Neuronal stem cell (in vitro differentiated cells): ENCODE results near the gene CACNA1A.
"Not testable (repeated sequence)": the region's sequence is repeated elsewhere in the genome, so short reads cannot be mapped to it uniquely, and the experiment has no call there.

Experiments used
- DNase-seq: peaks from one replicate; pipeline ENCODE4 v3.0.0-alpha.2; 2013; ENCODE audit warnings: low spot score
- H2AFZ ChIP-seq: one replicate; pipeline ENCODE4 v1.6.1; 2013; ENCODE audit warnings: mild to moderate bottlenecking, low read length, inconsistent platforms
- H2AK5ac ChIP-seq: 2 replicates; pipeline ENCODE4 v1.6.1; 2013; ENCODE audit warnings: low read depth, mild to moderate bottlenecking, inconsistent platforms, low read length, moderate library complexity, mixed read lengths
- H2BK120ac ChIP-seq: 2 replicates; pipeline ENCODE4 v1.6.1; 2013; ENCODE audit warnings: low read depth, mild to moderate bottlenecking, inconsistent platforms, low read length, moderate library complexity, mixed read lengths
- H2BK12ac ChIP-seq: one replicate; pipeline ENCODE4 v1.6.1; 2013; ENCODE audit warnings: low read length, inconsistent platforms
- H2BK15ac ChIP-seq: 2 replicates; pipeline ENCODE4 v1.6.1; 2013; ENCODE audit warnings: mild to moderate bottlenecking, low read length, inconsistent platforms, mixed read lengths
- H2BK5ac ChIP-seq: one replicate; pipeline ENCODE4 v1.6.1; 2013; ENCODE audit warnings: inconsistent platforms, mild to moderate bottlenecking, low read length, moderate library complexity
- H3K14ac ChIP-seq: one replicate; pipeline ENCODE4 v1.6.1; 2013; ENCODE audit warnings: low read length, inconsistent platforms
- H3K18ac ChIP-seq: 2 replicates; pipeline ENCODE4 v1.6.1; 2013; ENCODE audit warnings: low read length, inconsistent platforms
- H3K23ac ChIP-seq: 2 replicates; pipeline ENCODE4 v1.6.1; 2013; ENCODE audit warnings: low read depth, mild to moderate bottlenecking, mixed read lengths, low read length, inconsistent platforms; ENCODE audit not compliant: poor library complexity
- H3K27ac ChIP-seq: replicated peaks from 3 replicates; pipeline ENCODE4 v1.5.1; 2013; ENCODE audit warnings: low read length, inconsistent platforms
- H3K27me3 ChIP-seq, 3 experiments: 2 replicates each; pipeline ENCODE4 v1.6.1; 2013; ENCODE audit warnings: low read length in 3 of 3, mild to moderate bottlenecking in 2 of 3, inconsistent platforms in 1 of 3, low read depth in 1 of 3, mixed read lengths in 1 of 3, moderate library complexity in 1 of 3; ENCODE audit not compliant: control insufficient read depth in 3 of 3, insufficient read depth in 3 of 3
- H3K36me3 ChIP-seq, 2 donors: replicated peaks in 1 of 2; 2 replicates each; pipeline ENCODE4 v1.6.1; 2013; ENCODE audit warnings: low read length in 2 of 2; ENCODE audit not compliant: control insufficient read depth in 2 of 2, insufficient read depth in 2 of 2
- H3K4ac ChIP-seq: 2 replicates; pipeline ENCODE4 v1.6.1; 2013; ENCODE audit warnings: inconsistent platforms, mild to moderate bottlenecking, low read length, moderate library complexity
- H3K4me1 ChIP-seq, 2 donors: 1 replicate in 1 of 2; 2 replicates in 1 of 2; pipeline ENCODE4 v1.6.1; 2013; ENCODE audit warnings: low read length in 2 of 2, low read depth in 1 of 2; ENCODE audit not compliant: control insufficient read depth in 2 of 2, insufficient read depth in 1 of 2
- H3K4me2 ChIP-seq: one replicate; pipeline ENCODE4 v1.6.1; 2013; ENCODE audit warnings: mild to moderate bottlenecking, low read length, inconsistent platforms; ENCODE audit not compliant: insufficient read depth, poor library complexity, severe bottlenecking
- H3K4me3 ChIP-seq, 2 donors: 2 replicates each; pipeline ENCODE4 v1.5.1; 2013; ENCODE audit warnings: low read length in 2 of 2, mild to moderate bottlenecking in 2 of 2, inconsistent platforms in 1 of 2, moderate library complexity in 1 of 2
- H3K79me1 ChIP-seq: one replicate; pipeline ENCODE4 v1.6.1; 2013; ENCODE audit warnings: low read depth, mild to moderate bottlenecking, inconsistent platforms, low read length, moderate library complexity
- H3K9ac ChIP-seq: one replicate; pipeline ENCODE4 v1.6.1; 2013; ENCODE audit warnings: mild to moderate bottlenecking, low read depth, low read length, inconsistent platforms; ENCODE audit not compliant: poor library complexity
- H3K9me3 ChIP-seq, 2 donors: replicated peaks in 1 of 2; 2 replicates each; pipeline versions ENCODE3 to v1.6.1; 2013; ENCODE audit warnings: low read length in 2 of 2, mild to moderate bottlenecking in 2 of 2, inconsistent platforms in 1 of 2, low read depth in 1 of 2, mixed read lengths in 1 of 2, moderate library complexity in 1 of 2; ENCODE audit not compliant: control insufficient read depth in 2 of 2, insufficient read depth in 1 of 2
- H4K8ac ChIP-seq: one replicate; pipeline ENCODE4 v1.6.1; 2013; ENCODE audit warnings: low read depth, mild to moderate bottlenecking, inconsistent platforms, low read length, moderate library complexity
- H4K91ac ChIP-seq: one replicate; pipeline ENCODE4 v1.6.1; 2013; ENCODE audit warnings: low read length, low read depth, mild to moderate bottlenecking, inconsistent platforms; ENCODE audit not compliant: poor library complexity
- WGBS, 2 donors: extraction: QIAGEN DNeasy Blood & Tissue Kit; methylation state at CpG; one replicate each; pipeline ENCODE4 v1.1.7; 2013; ENCODE audit warnings: missing lambda C conversion rate in 2 of 2, mixed read lengths in 1 of 2; ENCODE audit not compliant: insufficient read length in 2 of 2, insufficient replicate concordance in 1 of 2; ENCODE audit errors: extremely low coverage in 2 of 2; 5-methylcytosine and 5-hydroxymethylcytosine counted together

Gene CACNA1A

DNA sequence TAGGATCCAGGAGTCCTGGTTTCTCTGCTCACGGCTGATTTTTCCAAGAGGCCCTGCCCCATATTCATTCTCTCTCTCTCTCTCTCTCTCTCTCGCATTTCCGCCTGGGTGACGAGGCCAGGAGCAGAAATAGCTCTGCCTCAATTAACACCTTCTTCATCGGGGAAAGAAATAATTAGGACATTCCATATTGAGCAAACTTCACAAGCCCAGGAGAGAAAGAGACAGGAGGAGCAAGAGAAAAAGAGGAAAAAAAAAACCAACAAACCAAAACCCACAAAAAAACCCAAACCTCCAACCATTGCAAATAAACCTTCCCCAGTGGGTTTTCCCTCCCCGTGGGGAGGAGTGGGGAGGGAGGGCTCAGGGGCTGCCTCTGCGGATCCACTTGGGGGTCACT lies 143.0 kb downstream of the CACNA1A start:
- no peak overlapping the region for H3K18ac ChIP-seq
- H2AK5ac ChIP-seq, result no peak overlapping the region
- H3K27me3 ChIP-seq, result no peaks in the 10 kb centered on the region
- no peak overlapping the region for H3K4ac ChIP-seq
- peaks cover 0 to 8% of the 10 kb centered on the region in 2 donors for H3K36me3 ChIP-seq
- no peak overlapping the region for H3K27ac ChIP-seq
- no peak overlapping the region for H2BK15ac ChIP-seq
- H3K9ac ChIP-seq, result no peak overlapping the region
- no peak overlapping the region for H3K23ac ChIP-seq
- no peak overlapping the region for H4K91ac ChIP-seq
- no peak overlapping the region for H3K4me3 ChIP-seq
- H3K4me2 ChIP-seq, result no peak overlapping the region
- no peak overlapping the region for H2BK5ac ChIP-seq
- no peak overlapping the region for H3K14ac ChIP-seq
- no peaks in the 10 kb centered on the region for H3K4me1 ChIP-seq
- no peak overlapping the region for H2AFZ ChIP-seq
- H2BK120ac ChIP-seq, result no peak overlapping the region
- no peak overlapping the region for H4K8ac ChIP-seq
- no peak overlapping the region for H2BK12ac ChIP-seq
- no CpG with 5 or more reads among the region's 7 CpGs for WGBS, 2 donors
- no peak for DNase-seq
- H3K9me3 ChIP-seq, result peaks cover 0 to 8% of the 10 kb centered on the region in 2 donors
- H3K79me1 ChIP-seq, result no peaks in the 10 kb centered on the region

DNA sequence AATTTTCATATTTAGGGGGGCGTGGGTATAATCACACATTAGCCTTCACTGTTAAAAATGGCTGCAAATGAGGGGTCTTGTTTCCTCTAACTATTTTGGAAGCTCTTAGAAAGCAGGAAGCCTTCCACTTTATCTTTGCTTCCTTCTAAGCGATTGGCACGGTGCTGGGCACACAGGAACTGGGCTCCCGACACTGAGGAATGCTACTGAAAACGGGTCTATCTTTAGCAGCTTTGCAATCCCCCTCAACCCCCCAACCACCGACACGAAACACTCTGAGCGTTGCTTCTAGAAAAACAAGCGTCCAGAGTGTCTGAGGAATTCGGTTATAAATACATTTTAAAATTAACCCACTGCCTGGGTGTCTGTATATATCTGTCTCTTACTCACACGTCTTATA lies 143.6 kb downstream of the CACNA1A start:
- Histone ChIP-seq H2AFZ (no peak overlapping the region), H3K4me1 (no peaks in the 10 kb centered on the region), H3K4me3 (no peak overlapping the region), H3K4me2 (no peak overlapping the region), H3K79me1 (no peaks in the 10 kb centered on the region), H2BK5ac (no peak overlapping the region), H3K27me3 (no peaks in the 10 kb centered on the region), H3K27ac (no peak overlapping the region), H3K36me3 (peaks cover 0 to 8% of the 10 kb centered on the region in 2 donors), H3K9me3 (peaks cover 0 to 8% of the 10 kb centered on the region in 2 donors), H2AK5ac (no peak overlapping the region), H3K18ac (no peak overlapping the region), H3K23ac (no peak overlapping the region), H3K14ac (no peak overlapping the region), H2BK120ac (no peak overlapping the region), H2BK15ac (no peak overlapping the region), H2BK12ac (no peak overlapping the region), H4K91ac (no peak overlapping the region), H4K8ac (no peak overlapping the region), H3K9ac (no peak overlapping the region), H3K4ac (no peak overlapping the region)
- no CpG with 5 or more reads among the region's 11 CpGs for WGBS, 2 donors
- no peak for DNase-seq

DNA sequence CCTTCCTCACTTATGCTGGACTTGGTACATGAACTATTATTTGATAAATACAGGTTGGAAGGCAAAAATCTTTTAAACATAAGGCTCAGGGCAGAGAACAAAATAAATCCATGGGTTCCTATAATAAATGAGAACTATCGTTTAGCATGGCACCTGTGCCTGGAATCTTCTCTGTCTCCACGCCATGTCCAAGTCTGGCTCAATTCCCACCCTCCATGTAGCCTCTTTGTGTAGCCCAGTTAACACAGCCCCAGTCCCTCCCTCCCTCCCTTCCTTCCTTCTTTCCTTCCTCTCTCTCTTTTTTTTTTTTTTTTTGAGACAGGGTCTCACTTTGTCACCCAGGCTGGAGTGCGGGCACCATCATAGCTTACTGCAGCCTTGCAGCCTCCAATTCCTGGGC lies 144.6 kb downstream of the CACNA1A start:
- H2BK12ac ChIP-seq, H3K27me3 ChIP-seq, H2BK15ac ChIP-seq, H3K14ac ChIP-seq, H3K4ac ChIP-seq, H2BK5ac ChIP-seq, H3K23ac ChIP-seq, H3K9ac ChIP-seq, DNase-seq, H3K79me1 ChIP-seq, H2BK120ac ChIP-seq, H3K27ac ChIP-seq, H4K91ac ChIP-seq, H2AK5ac ChIP-seq, H3K18ac ChIP-seq, H4K8ac ChIP-seq, H3K4me1 ChIP-seq, H3K4me2 ChIP-seq, H3K4me3 ChIP-seq, H2AFZ ChIP-seq: not testable (repeated sequence)
- Histone ChIP-seq H3K36me3 (peaks cover 0 to 11% of the 10 kb centered on the region in 2 donors), H3K9me3 (peaks cover 0 to 10% of the 10 kb centered on the region in 2 donors)
- WGBS, 2 donors, result no CpG with 5 or more reads among the region's 3 CpGs

DNA sequence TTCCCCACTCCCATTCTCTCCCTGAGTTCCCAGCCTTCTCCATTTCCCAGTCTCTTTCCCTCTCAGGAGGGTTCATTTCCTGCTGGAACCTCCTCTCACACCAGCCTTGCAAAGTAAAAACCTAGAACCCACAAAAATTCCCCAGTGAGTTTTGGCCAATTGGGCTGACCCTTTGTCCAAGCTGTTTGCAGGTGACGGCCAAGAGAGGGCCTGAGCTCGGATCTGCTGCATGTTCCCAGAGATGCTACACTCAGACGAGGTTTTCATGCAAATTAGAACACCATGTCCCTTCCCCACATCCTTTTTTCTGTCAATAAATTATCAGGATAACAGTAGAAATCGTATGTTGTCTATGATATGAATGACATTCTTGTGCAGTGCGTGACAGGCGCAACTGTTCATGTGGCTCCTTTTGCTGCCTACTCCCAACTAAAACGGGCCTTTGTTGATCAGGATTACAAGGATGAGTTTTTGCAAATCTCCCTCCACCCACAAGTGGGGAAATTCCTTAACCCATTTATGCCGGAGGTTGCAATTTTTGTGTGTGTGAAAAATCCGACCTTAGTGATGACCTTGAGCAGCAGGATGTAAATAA lies 149.5 kb downstream of the CACNA1A start:
- H4K8ac ChIP-seq, result no peak overlapping the region
- no peak overlapping the region for H4K91ac ChIP-seq
- H3K27me3 ChIP-seq, result no peaks in the 10 kb centered on the region
- no peak overlapping the region for H2BK5ac ChIP-seq
- no peak overlapping the region for H2BK120ac ChIP-seq
- peaks cover 0 to 10% of the 10 kb centered on the region in 2 donors for H3K9me3 ChIP-seq
- H3K79me1 ChIP-seq, result no peaks in the 10 kb centered on the region
- no peak overlapping the region for H3K9ac ChIP-seq
- no peaks in the 10 kb centered on the region for H3K4me1 ChIP-seq
- peaks cover 0 to 14% of the 10 kb centered on the region in 2 donors for H3K36me3 ChIP-seq
- no peak overlapping the region for H3K23ac ChIP-seq
- no CpG with 5 or more reads among the region's 9 CpGs for WGBS, 2 donors
- no peak overlapping the region for H3K27ac ChIP-seq
- no peak overlapping the region for H3K4me2 ChIP-seq
- no peak for DNase-seq
- no peak overlapping the region for H2BK12ac ChIP-seq
- H3K18ac ChIP-seq, result no peak overlapping the region
- H3K14ac ChIP-seq, result no peak overlapping the region
- no peak overlapping the region for H2AFZ ChIP-seq
- no peak overlapping the region for H3K4me3 ChIP-seq
- no peak overlapping the region for H2AK5ac ChIP-seq
- H3K4ac ChIP-seq, result no peak overlapping the region
- H2BK15ac ChIP-seq, result no peak overlapping the region
